Left renal pelvis (tissue), 4 donors: ENCODE results near the gene STEEP1. TPM values are rescaled to one million over a fixed set of nuclear protein-coding genes. Genes with fewer than 3 reads are reported as not detected.

Source experiments
- DNase-seq, 4 donors: peaks; one replicate each; pipeline ENCODE4 v3.0.0-alpha.2; 2013; ENCODE audit warnings: low read depth in 4 of 4, low spot score in 3 of 4
- polyA plus RNA-seq, 4 donors: library from polyadenylated mRNA; unstranded; fragments of 120-200 nt; gene quantifications; one replicate each; pipeline ENCODE4 v1.2.1, GENCODE V29; 2013; ENCODE audit not compliant: insufficient read length in 4 of 4

The STEEP1 gene
- polyA plus RNA-seq, 4 donors = 25.2 to 37.1 (median 34.0) TPM

DNA sequence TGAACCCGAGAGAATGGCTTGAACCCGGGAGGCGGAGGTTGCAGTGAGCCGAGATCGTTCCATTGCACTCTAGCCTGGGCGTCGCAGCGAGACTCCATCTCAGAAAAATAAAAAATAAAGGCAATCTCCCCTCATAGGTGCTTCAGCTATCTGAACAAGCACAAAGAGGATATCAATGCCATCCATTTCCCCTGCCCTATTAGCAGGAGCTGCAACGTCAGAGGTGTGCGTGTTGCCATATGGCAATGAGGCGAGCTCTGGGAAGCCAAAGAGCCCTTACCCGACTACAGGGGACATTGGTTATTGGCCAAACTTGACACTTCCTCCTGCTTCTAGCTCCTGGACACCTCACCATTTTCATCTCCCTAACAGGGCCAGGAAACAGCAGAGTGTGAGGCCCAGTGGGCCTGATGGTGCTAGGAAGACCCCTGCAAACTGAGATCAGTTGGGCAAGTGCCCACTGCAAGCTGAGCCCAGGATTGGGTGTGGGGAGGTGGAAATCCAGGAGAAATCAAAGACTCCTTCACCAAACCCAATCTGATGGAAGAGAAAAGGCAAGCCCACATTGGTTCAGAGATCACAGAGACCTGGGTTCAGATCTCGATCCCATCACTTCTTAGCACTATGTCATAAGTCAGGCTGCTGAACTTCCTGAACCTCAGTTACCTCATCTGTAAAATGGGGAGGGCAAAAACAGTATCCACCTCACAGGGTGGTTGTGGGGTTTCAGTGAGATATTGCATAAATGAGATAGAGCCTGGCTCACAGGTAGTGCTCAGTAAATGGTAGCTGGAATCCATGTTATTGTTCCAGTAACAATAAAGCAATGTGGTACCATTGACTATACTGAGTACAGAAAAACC is 75.8 kb downstream of the STEEP1 start:
- no peak for DNase-seq

DNA sequence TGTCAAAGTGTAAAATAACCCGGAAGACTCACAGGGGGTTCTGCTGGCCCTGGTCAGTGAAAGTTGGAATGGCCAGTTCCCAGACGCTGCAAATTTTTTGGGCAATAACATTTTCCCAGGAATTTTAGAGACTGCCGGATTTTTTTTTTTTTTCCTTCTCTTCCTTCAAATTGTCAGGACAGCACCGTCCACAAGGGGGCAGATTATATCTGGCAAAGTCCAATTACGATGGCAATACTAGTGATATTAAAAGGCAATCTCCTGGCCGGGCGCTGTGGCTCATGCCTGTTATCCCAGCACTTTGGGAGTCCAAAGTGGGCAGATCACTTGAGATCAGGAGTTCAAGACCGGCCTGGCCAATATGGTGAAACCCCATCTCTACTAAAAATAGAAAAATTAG is 76.5 kb downstream of the STEEP1 start:
- no peak for DNase-seq

Other genes starting within 250 kb of the STEEP1 start
- gene SLC25A43, start 166.1 kb downstream of the STEEP1 start, polyA plus RNA-seq = 10 to 100 TPM in 1 of 4 donors, 1 to 10 TPM in 3; 3.4 to 10.0 (median 5.2) TPM
- gene SLC25A5, start 97.0 kb downstream of the STEEP1 start, polyA plus RNA-seq = 100 to 1,000 TPM; 155 to 352 (median 325) TPM
- 100 to 1,000 TPM in 2 of 4 donors, 10 to 100 TPM in 2; 87.1 to 103 (median 98.5) TPM for gene UBE2A, start 9.2 kb upstream of the STEEP1 start, polyA plus RNA-seq
- gene NKRF, start 41.0 kb upstream of the STEEP1 start, polyA plus RNA-seq = 10 to 100 TPM; 14.5 to 18.0 (median 16.2) TPM
- 10 to 100 TPM; 55.5 to 72.1 (median 66.3) TPM for gene SEPTIN6, start 127.8 kb upstream of the STEEP1 start, polyA plus RNA-seq
- gene SOWAHD, start 193.2 kb upstream of the STEEP1 start, polyA plus RNA-seq = under 1 TPM; 0.30 to 0.85 (median 0.45) TPM
- gene RPL39, start 226.2 kb upstream of the STEEP1 start, polyA plus RNA-seq = 1,000 to 10,000 TPM; 2,057 to 2,532 (median 2,247) TPM